ENCODE results near the gene G6PC1.
"Not testable (repeated sequence)": the region's sequence is repeated elsewhere in the genome, so short reads cannot be mapped to it uniquely, and the experiment has no call there.

G6PC1 gene
- long read RNA-seq, donor 1, partial matches to known transcripts, result 5 of 6 reads
- long read RNA-seq, donor 1, other reads (novel, unspliced or antisense), result 0 of 6 reads
- long read RNA-seq, donor 2, result 0 reads
- long read RNA-seq, donor 3, partial matches to known transcripts, result 0 of 2 reads
- long read RNA-seq, donor 3, other reads (novel, unspliced or antisense), result 0 of 2 reads
- long read RNA-seq, donor 4, partial matches to known transcripts, result 0 of 2 reads
- long read RNA-seq, donor 4, other reads (novel, unspliced or antisense), result 0 of 2 reads
- long read RNA-seq, donor 5, result 0 reads
- long read RNA-seq, donor 6, partial matches to known transcripts, result 0 of 1 reads
- long read RNA-seq, donor 6, other reads (novel, unspliced or antisense), result 0 of 1 reads
- long read RNA-seq, donor 7, result 0 reads
- long read RNA-seq, donor 8, partial matches to known transcripts, result 0 of 4 reads
- long read RNA-seq, donor 8, other reads (novel, unspliced or antisense), result 0 of 4 reads

GRCh38 chr17:42900460-42901331 is at the start of gene G6PC1:
G6PC1 (plus strand) TSS chr17:42900799; CDS start chr17:42900877, 78 bp downstream.
- no peak for DNase-seq

- no peak for DNase-seq
Observed at GRCh38 chr17:42850954-42851353, 49.6 kb upstream of the G6PC1 start, which contains the start of gene AOC3. AOC3 (plus strand) TSS chr17:42851199; CDS start chr17:42851344, 145 bp downstream.

- DNase-seq, result not testable (repeated sequence)
Observed at GRCh38 chr17:42851371-42852240, 49.0 kb upstream of the G6PC1 start.

GRCh38 chr17:42852351-42852750 is 48.2 kb upstream of the G6PC1 start:
- no peak for DNase-seq

- DNase-seq, result no peak
Observed at GRCh38 chr17:42853004-42853403, 47.6 kb upstream of the G6PC1 start.

- DNase-seq, result no peak
Observed at GRCh38 chr17:42853597-42853967, 47.0 kb upstream of the G6PC1 start.

- DNase-seq, result no peak
Observed at GRCh38 chr17:42853968-42854790, 46.4 kb upstream of the G6PC1 start.

GRCh38 chr17:42855048-42855596 is 45.5 kb upstream of the G6PC1 start:
- no peak for DNase-seq

- not testable (repeated sequence) for DNase-seq
Observed at GRCh38 chr17:42856093-42856492, 44.5 kb upstream of the G6PC1 start.

- DNase-seq, result not testable (repeated sequence)
Observed at GRCh38 chr17:42856516-42856915, 44.1 kb upstream of the G6PC1 start.

- no peak for DNase-seq
Observed at GRCh38 chr17:42857389-42857788, 43.2 kb upstream of the G6PC1 start.

- DNase-seq, result no peak
Observed at GRCh38 chr17:42865638-42866094, 34.9 kb upstream of the G6PC1 start.

- DNase-seq, result no peak
Observed at GRCh38 chr17:42866216-42866615, 34.4 kb upstream of the G6PC1 start.

- no peak for DNase-seq
Observed at GRCh38 chr17:42866631-42867575, 33.7 kb upstream of the G6PC1 start.

GRCh38 chr17:42867694-42868261 is 32.8 kb upstream of the G6PC1 start:
- DNase-seq, result not testable (repeated sequence)

GRCh38 chr17:42868338-42868737 is 32.3 kb upstream of the G6PC1 start:
- DNase-seq, result no peak

GRCh38 chr17:42871647-42872046 is 29.0 kb upstream of the G6PC1 start:
- DNase-seq, result no peak

GRCh38 chr17:42872251-42872965 is 28.2 kb upstream of the G6PC1 start:
- no peak for DNase-seq
